Prostate gland (tissue), 2 donors: ENCODE measurements around the gene GNL3. TPM values are rescaled to one million over a fixed set of nuclear protein-coding genes. Genes with fewer than 3 reads are reported as not detected.

ENCODE experiments used
- DNase-seq: peaks from one replicate; pipeline ENCODE4 v3.0.0-alpha.2; 2019; ENCODE audit warnings: low spot score
- H3K27ac ChIP-seq, 2 donors: fragments of 200-600 bp; sonication (generic); 2 replicates each; pipeline ENCODE4 v1.5.1; 2017 to 2019
- H3K27me3 ChIP-seq: fragments of 200-600 bp; sonication (generic); replicated peaks from 2 replicates; pipeline ENCODE4 v1.5.1; 2019; ENCODE audit not compliant: insufficient read depth
- H3K36me3 ChIP-seq, 2 donors: fragments of 200-600 bp; sonication (generic); 1 replicate in 1 of 2; 2 replicates in 1 of 2; pipeline versions ENCODE4 v1.5.1 to v1.8.1; 2017 to 2019
- H3K4me1 ChIP-seq: fragments of 200-600 bp; sonication (generic); replicated peaks from 2 replicates; pipeline ENCODE4 v1.5.1; 2019
- H3K4me3 ChIP-seq, 2 donors: fragments of 200-600 bp; sonication (generic); 2 replicates each; pipeline ENCODE4 v1.5.1; 2017 to 2019
- H3K9me3 ChIP-seq: fragments of 200-600 bp; sonication (generic); 2 replicates; pipeline ENCODE4 v1.5.1; 2017
- CTCF ChIP-seq, 4 experiments: fragments of 200-600 bp in 2 of 4; fragments of 450-650 bp in 2 of 4; sonication (generic) in 2 of 4; IDR thresholded peaks; 1 replicate in 3 of 4; 2 replicates in 1 of 4; pipeline ENCODE4 v1.5.1; 2016 to 2019; ENCODE audit warnings: antibody characterized with exemption in 4 of 4, mild to moderate bottlenecking in 2 of 4, moderate library complexity in 2 of 4
- POLR2A ChIP-seq: fragments of 450-650 bp; IDR thresholded peaks from one replicate; pipeline ENCODE4 v1.6.1; 2016; ENCODE audit warnings: antibody characterized with exemption, mild to moderate bottlenecking
- POLR2AphosphoS5 ChIP-seq: sonication (generic); formaldehyde crosslinking; IDR thresholded peaks from one replicate; pipeline ENCODE4 v1.6.1; 2017; ENCODE audit warnings: antibody characterized with exemption
- WGBS: methylation state at CpG from one replicate; pipeline ENCODE4 v1.1.5; 2018; 5-methylcytosine and 5-hydroxymethylcytosine counted together
- intact Hi-C: fragments of 100-400 bp; cut with DNase I; formaldehyde crosslinking; loops from one replicate; pipeline ENCODE4 v1.14.2; 2022
- total RNA-seq, 2 donors: library from RNA; depleted of rRNA; stranded (reverse); fragments of >200 nt; gene quantifications; one replicate each; pipeline ENCODE4 v1.1.0, GENCODE V29; 2016

GNL3 gene
- total RNA-seq, 2 donors from 2014 or later: 50.7 to 116 TPM

- Histone ChIP-seq H3K4me3 (no peak overlapping the region), H3K27me3 (no peaks in the 10 kb centered on the region), H3K36me3 (no peaks in the 10 kb centered on the region), H3K27ac (no peak overlapping the region), H3K4me1 (peaks cover 6% of the 10 kb centered on the region), H3K9me3 (no peaks in the 10 kb centered on the region)
- TF ChIP-seq POLR2AphosphoS5 (no peak), CTCF (IDR thresholded peaks at IDR 0.05) (no peak), POLR2A (no peak)
- DNase-seq: no peak
- intact Hi-C loops: no loop called here
- 77% methylated on average over 2 of the region's 2 CpGs for WGBS
Measured at GRCh38 chr3:52710512-52710911, 24.7 kb downstream of the GNL3 start.

GRCh38 chr3:52712291-52713212, 26.7 kb downstream of the GNL3 start:
- WGBS: 92% methylated on average over 17 of the region's 17 CpGs
- Histone ChIP-seq H3K36me3 (no peaks in the 10 kb centered on the region), H3K27ac (no peak overlapping the region), H3K27me3 (no peaks in the 10 kb centered on the region), H3K4me3 (no peak overlapping the region), H3K4me1 (peaks cover 2% of the 10 kb centered on the region), H3K9me3 (no peaks in the 10 kb centered on the region)
- intact Hi-C loops: no loop called here
- TF ChIP-seq CTCF (IDR thresholded peaks at IDR 0.05): no peak
- no peak for DNase-seq

GRCh38 chr3:52714335-52715302, 28.8 kb downstream of the GNL3 start:
- H3K36me3 ChIP-seq: peaks cover 0 to 2% of the 10 kb centered on the region in 2 donors
- intact Hi-C loops: no loop called here
- H3K9me3 ChIP-seq: no peaks in the 10 kb centered on the region
- 44% methylated on average over 38 of the region's 39 CpGs for WGBS
- no peaks in the 10 kb centered on the region for H3K4me1 ChIP-seq
- H3K27me3 ChIP-seq: no peaks in the 10 kb centered on the region
- no peak for DNase-seq
- H3K4me3 ChIP-seq: no peak overlapping the region
- TF ChIP-seq CTCF (IDR thresholded peaks at IDR 0.05) (no peak), POLR2A (no peak), POLR2AphosphoS5 (no peak)
- H3K27ac ChIP-seq: no peak overlapping the region

- Histone ChIP-seq H3K4me3 (no peak overlapping the region), H3K4me1 (no peaks in the 10 kb centered on the region), H3K27me3 (no peaks in the 10 kb centered on the region), H3K9me3 (no peaks in the 10 kb centered on the region), H3K27ac (no peak overlapping the region), H3K36me3 (peaks cover 0 to 2% of the 10 kb centered on the region in 2 donors)
- WGBS: 87% methylated on average over 11 of the region's 11 CpGs
- intact Hi-C loops: no loop called here
- no peak for TF ChIP-seq POLR2AphosphoS5
- TF ChIP-seq POLR2A: no peak
- no peak for TF ChIP-seq CTCF (IDR thresholded peaks at IDR 0.05)
- DNase-seq: no peak
Measured at GRCh38 chr3:52715714-52716305, 30.0 kb downstream of the GNL3 start.
